Measurements from ENCODE around the gene LAMA4.
"Not testable (repeated sequence)": the region's sequence is repeated elsewhere in the genome, so short reads cannot be mapped to it uniquely, and the experiment has no call there.

The LAMA4 gene

DNA sequence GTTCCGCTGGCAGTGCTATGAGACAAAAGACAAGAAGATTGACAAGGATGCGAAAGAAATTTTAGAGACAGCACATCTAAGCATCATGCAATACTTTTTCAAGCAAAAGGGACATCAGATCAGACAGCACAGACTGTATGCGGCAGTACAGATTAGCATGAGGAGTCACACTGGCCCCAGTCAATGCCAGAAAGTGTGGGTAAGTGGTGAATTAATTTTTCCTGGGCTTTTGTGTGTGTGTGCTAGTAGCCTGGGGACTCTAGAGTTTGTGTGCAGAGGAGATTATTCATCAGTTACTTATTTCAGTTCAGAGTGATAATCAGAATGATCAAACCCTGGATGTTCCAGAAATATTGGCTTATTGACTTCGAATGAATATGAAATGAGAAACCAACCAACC lies 47.2 kb downstream of the LAMA4 start:
- H3K27ac ChIP-seq, result no peak overlapping the region
- DNase-seq (ENCODE audit: low read depth, low spot score), result no peak
- H3K4me3 ChIP-seq, result no peak overlapping the region
- TF ChIP-seq EZH2 (IDR thresholded peaks at IDR 0.05) (no peak), POLR2AphosphoS5 (IDR thresholded peaks at IDR 0.05; ENCODE audit: borderline replicate concordance, low read depth, low read length) (no peak), FOXP2 (optimal IDR thresholded peaks at IDR 0.05; ENCODE audit: control extremely low read depth, extremely low read length, insufficient read depth) (no peak)
- no peak overlapping the region for H3K9ac ChIP-seq (ENCODE audit: insufficient read length)
- no peaks in the 10 kb centered on the region for H3K36me3 ChIP-seq (ENCODE audit: insufficient read depth, low read length)
- no peaks in the 10 kb centered on the region for H3K9me3 ChIP-seq (ENCODE audit: low read depth, low read length)

- Histone ChIP-seq H3K9me3 (ENCODE audit: low read depth, low read length) (no peaks in the 10 kb centered on the region), H3K36me3 (ENCODE audit: insufficient read depth, low read length) (no peaks in the 10 kb centered on the region), H3K27ac (no peak overlapping the region), H3K9ac (ENCODE audit: insufficient read length) (no peak overlapping the region), H3K4me3 (no peak overlapping the region)
- no peak for TF ChIP-seq FOXP2 (optimal IDR thresholded peaks at IDR 0.05; ENCODE audit: control extremely low read depth, extremely low read length, insufficient read depth)
- TF ChIP-seq EZH2 (IDR thresholded peaks at IDR 0.05), result no peak
- TF ChIP-seq POLR2AphosphoS5 (IDR thresholded peaks at IDR 0.05; ENCODE audit: borderline replicate concordance, low read depth, low read length), result no peak
- DNase-seq (ENCODE audit: low read depth, low spot score), result no peak
Measured at GRCh38 chr6:112206110-112206458, 48.3 kb downstream of the LAMA4 start.

- Histone ChIP-seq H3K9ac (ENCODE audit: insufficient read length) (no peak overlapping the region), H3K9me3 (ENCODE audit: low read depth, low read length) (no peaks in the 10 kb centered on the region), H3K4me3 (no peak overlapping the region), H3K27ac (no peak overlapping the region), H3K36me3 (ENCODE audit: insufficient read depth, low read length) (no peaks in the 10 kb centered on the region)
- TF ChIP-seq EZH2 (IDR thresholded peaks at IDR 0.05) (no peak), FOXP2 (optimal IDR thresholded peaks at IDR 0.05; ENCODE audit: control extremely low read depth, extremely low read length, insufficient read depth) (no peak), POLR2AphosphoS5 (IDR thresholded peaks at IDR 0.05; ENCODE audit: borderline replicate concordance, low read depth, low read length) (no peak)
- no peak for DNase-seq (ENCODE audit: low read depth, low spot score)
Measured at GRCh38 chr6:112205427-112206109, 48.8 kb downstream of the LAMA4 start.

DNA sequence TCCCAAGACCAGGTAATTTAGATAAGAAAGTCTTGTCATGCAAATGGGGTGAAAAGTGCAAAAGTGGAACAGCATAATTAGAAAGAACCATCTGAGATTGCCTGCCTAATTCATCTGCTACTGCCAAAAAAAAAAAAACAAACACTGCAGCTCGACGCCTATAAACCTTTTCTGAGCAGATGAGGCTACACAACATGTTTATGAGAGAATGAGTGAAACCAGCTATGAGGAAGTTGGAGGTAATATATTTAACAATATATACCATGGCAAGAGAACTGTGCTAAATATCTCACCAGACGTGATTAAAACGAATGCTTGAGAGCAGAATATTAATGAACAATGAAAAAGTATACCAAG lies 50.0 kb downstream of the LAMA4 start:
- no peak for DNase-seq (ENCODE audit: low read depth, low spot score)
- no peaks in the 10 kb centered on the region for H3K9me3 ChIP-seq (ENCODE audit: low read depth, low read length)
- no peak overlapping the region for H3K27ac ChIP-seq
- TF ChIP-seq FOXP2 (optimal IDR thresholded peaks at IDR 0.05; ENCODE audit: control extremely low read depth, extremely low read length, insufficient read depth) (no peak), EZH2 (IDR thresholded peaks at IDR 0.05) (no peak)
- no peak overlapping the region for H3K4me3 ChIP-seq
- H3K9ac ChIP-seq (ENCODE audit: insufficient read length), result no peak overlapping the region
- no peaks in the 10 kb centered on the region for H3K36me3 ChIP-seq (ENCODE audit: insufficient read depth, low read length)

DNA sequence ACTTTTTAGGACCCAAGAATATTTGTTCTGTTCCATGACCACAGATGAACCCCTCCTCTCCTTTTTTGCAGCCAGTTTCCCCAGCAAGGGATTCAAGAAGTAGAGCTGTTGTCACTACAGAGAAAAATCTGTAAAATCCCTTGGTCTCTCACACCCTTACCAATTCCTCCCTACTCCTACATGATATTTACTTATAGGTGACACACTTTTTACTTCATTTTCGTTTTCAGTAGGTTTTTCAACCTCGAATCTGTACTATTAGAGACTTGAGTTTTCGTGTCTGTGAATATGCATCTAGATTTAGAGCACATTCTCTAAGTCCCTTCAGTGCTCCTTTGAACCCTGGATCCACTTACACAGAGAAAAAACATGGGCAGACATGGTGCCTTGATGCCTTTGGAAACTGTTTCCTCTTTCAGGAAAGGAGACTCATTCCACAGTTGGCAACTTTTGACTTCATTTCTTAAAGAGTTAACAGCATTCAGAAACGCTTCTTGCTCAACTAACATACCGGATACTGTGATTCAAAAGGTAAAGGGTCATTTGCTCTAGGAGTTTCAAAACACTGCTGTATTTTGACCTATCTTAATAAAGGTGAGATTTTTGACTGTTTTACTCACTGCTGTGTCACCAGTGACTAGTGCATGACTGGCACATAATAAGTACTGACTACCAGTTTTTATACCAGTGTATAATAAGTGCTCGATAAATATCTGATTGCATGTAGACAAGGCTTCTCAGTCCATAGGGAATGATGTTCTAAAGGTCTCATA lies 50.6 kb downstream of the LAMA4 start:
- H3K27ac ChIP-seq, result no peak overlapping the region
- DNase-seq (ENCODE audit: low read depth, low spot score), result no peak
- H3K4me3 ChIP-seq, result no peak overlapping the region
- no peak overlapping the region for H3K9ac ChIP-seq (ENCODE audit: insufficient read length)
- no peaks in the 10 kb centered on the region for H3K9me3 ChIP-seq (ENCODE audit: low read depth, low read length)
- no peaks in the 10 kb centered on the region for H3K36me3 ChIP-seq (ENCODE audit: insufficient read depth, low read length)
- TF ChIP-seq POLR2AphosphoS5 (IDR thresholded peaks at IDR 0.05; ENCODE audit: borderline replicate concordance, low read depth, low read length) (no peak), EZH2 (IDR thresholded peaks at IDR 0.05) (no peak), FOXP2 (optimal IDR thresholded peaks at IDR 0.05; ENCODE audit: control extremely low read depth, extremely low read length, insufficient read depth) (no peak)

DNA sequence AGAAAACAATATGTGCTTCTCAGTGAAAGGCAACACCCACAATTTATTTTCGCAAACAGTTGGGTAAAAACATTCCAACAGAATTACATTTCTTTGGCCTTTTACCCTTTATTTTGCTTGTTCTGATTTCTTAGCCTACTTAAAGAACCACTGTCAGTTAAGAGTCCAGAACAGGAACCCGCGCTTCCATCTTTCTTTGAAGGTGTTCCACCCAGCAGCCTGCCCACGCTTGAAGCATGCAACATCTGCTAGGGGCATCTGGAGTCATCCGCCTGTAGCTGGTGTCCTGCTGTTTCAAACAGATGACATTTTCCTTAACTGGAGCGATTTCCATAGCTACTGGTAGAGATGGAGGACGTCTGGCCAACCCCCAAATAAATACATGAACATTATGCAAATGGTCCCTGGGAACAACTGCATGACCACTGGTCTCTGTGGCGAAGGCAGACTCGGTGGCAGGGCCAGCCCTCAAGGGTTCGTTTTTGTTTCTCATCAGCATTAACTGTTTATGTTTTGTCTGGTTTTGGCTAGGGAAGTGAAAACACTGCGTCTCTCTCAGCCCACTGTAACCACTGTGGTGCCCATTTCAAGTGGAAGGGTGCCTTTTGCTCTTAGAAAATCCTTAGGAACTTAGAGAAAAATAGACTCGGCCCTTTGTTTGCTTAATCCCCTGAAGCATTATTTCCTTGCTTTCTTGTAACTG lies 51.6 kb downstream of the LAMA4 start:
- Histone ChIP-seq H3K27ac (no peak overlapping the region), H3K4me3 (no peak overlapping the region), H3K9ac (ENCODE audit: insufficient read length) (no peak overlapping the region), H3K9me3 (ENCODE audit: low read depth, low read length) (no peaks in the 10 kb centered on the region), H3K36me3 (ENCODE audit: insufficient read depth, low read length) (no peaks in the 10 kb centered on the region)
- DNase-seq (ENCODE audit: low read depth, low spot score), result no peak
- TF ChIP-seq EZH2 (IDR thresholded peaks at IDR 0.05), result no peak
- TF ChIP-seq FOXP2 (optimal IDR thresholded peaks at IDR 0.05; ENCODE audit: control extremely low read depth, extremely low read length, insufficient read depth), result no peak
- TF ChIP-seq POLR2AphosphoS5 (IDR thresholded peaks at IDR 0.05; ENCODE audit: borderline replicate concordance, low read depth, low read length), result no peak

DNA sequence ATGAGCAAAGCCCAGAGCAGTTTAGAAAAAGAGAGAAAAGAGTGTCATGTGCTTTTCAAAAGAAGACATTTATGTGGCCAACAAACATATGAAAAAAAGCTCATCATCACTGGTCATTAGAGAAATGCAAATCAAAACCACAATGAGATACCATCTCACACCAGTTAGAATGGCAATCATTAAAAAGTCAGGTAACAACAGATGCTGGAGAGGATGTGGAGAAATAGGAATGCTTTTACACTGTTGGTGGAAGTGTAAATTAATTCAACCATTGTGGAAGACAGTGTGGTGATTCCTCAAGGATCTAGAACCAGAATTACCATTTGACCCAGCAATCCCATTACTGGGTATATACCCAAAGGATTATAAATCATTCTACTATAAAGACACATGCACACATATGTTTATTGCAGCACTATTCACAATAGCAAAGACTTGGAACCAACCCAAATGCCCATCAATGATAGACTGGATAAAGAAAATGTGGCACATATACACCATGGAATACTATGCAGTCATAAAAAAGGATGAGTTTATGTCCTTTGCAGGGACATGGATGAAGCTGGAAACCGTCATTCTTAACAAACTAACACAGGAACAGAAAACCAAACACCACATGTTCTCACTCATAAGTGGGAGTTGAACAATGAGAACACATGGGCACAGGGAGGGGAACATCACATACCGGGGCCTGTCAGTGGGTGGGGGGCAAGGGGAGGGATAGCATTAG lies 54.0 kb downstream of the LAMA4 start:
- H3K9me3 ChIP-seq (ENCODE audit: low read depth, low read length); H3K36me3 ChIP-seq (ENCODE audit: insufficient read depth, low read length); H3K27ac ChIP-seq; DNase-seq (ENCODE audit: low read depth, low spot score); H3K4me3 ChIP-seq; H3K9ac ChIP-seq (ENCODE audit: insufficient read length): not testable (repeated sequence)

DNA sequence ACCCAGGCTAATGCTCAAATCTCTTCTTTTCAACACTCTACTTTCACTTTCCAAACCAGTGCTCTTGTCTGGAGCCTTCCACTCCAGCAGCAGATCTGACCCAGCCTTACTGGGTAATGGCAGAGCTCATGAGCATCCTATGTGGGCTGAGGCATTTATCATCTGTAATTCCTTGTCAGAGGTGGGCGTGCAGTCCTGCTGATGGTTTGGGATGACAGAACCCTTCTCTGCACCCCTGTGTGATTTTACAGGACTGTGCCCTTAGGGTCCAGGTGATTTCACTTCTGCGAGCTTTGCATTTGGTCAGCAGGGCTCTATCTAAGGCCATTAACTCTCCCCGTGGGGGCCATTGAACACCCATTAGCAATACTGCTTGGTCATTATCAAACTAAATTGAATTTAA lies 55.4 kb downstream of the LAMA4 start:
- DNase-seq (ENCODE audit: low read depth, low spot score), result no peak
- Histone ChIP-seq H3K9me3 (ENCODE audit: low read depth, low read length) (no peaks in the 10 kb centered on the region), H3K4me3 (no peak overlapping the region), H3K27ac (no peak overlapping the region), H3K36me3 (ENCODE audit: insufficient read depth, low read length) (no peaks in the 10 kb centered on the region), H3K9ac (ENCODE audit: insufficient read length) (no peak overlapping the region)
- no peak for TF ChIP-seq EZH2 (IDR thresholded peaks at IDR 0.05)
- no peak for TF ChIP-seq POLR2AphosphoS5 (IDR thresholded peaks at IDR 0.05; ENCODE audit: borderline replicate concordance, low read depth, low read length)
- TF ChIP-seq FOXP2 (optimal IDR thresholded peaks at IDR 0.05; ENCODE audit: control extremely low read depth, extremely low read length, insufficient read depth), result no peak

Data from SK-N-MC (cell line).